ENCODE data around the gene KIRREL3. TPM values are rescaled to one million over a fixed set of nuclear protein-coding genes. Genes with fewer than 3 reads are reported as not detected.

KIRREL3 gene
- total RNA-seq, 1 donor = 0.45 TPM

DNA sequence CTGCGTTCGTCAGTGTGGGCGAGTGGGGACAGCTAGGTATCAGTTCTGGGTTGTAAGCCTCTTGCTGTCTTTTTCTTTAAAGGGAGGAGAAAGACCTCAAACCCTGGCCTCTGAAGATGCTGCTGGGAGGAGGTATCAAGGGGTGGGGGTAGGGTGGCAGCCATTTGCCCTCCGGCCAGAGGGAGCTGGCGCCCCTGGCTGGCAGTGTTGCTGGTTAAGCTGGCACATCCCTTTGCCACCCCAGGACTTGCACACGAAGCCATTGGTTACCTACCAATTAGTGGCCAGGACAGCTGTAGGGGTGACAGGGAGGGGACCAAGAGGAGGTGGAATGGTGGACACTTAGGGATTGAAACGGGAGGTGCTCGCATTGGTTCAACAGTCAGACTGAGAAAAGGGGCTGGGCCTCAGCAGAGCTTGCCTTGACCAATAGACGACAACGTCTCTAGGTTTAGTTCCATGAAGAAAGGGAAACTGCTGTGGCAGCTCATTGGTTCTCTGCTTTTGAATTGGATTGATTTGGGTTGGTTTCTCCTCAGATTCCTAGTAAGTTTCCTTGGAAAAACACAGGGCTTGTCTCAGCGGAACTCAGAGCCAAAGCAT lies 567.2 kb downstream of the KIRREL3 start:
- no peak for TF ChIP-seq CTCF (IDR thresholded peaks at IDR 0.05; ENCODE audit: insufficient read depth, low read length)
- no peak overlapping the region for H3K4me3 ChIP-seq (ENCODE audit: low read depth, low read length)
- DNase-seq (ENCODE audit: low read depth) = no peak

DNA sequence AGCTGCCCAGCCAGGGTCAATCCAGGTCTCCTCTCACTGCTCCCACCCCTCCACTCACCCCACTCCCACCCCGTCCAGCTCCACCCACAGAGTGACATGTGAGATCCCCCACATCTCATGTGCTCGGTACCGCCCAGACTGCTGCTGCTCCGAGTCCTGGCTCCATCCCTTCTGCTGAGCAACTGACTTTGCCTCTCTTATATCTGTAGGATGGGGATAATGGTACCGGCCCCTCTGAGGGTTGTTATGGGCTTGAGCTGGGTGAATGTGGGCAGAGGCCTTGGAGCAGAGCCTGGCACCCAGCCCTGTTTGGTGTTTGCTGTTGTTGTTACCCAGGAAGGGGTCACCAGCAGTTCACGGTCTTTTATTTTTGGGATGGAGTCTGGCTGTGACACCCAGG lies 568.0 kb downstream of the KIRREL3 start:
- H3K4me3 ChIP-seq (ENCODE audit: low read depth, low read length) = no peak overlapping the region

GRCh38 chr11:126432065-126432461 lies 568.5 kb downstream of the KIRREL3 start:
- no peak overlapping the region for H3K4me3 ChIP-seq (ENCODE audit: low read depth, low read length)
- no peak for TF ChIP-seq CTCF (IDR thresholded peaks at IDR 0.05; ENCODE audit: insufficient read depth, low read length)
- no peak for DNase-seq (ENCODE audit: low read depth)

More for the DNA sequence above, 568.0 kb downstream of the KIRREL3 start:
- no peak for TF ChIP-seq CTCF (IDR thresholded peaks at IDR 0.05; ENCODE audit: insufficient read depth, low read length)
- DNase-seq (ENCODE audit: low read depth) = no peak

- DNase-seq (ENCODE audit: low read depth) = peak; percentile 86
These were observed 569.0 kb downstream of the KIRREL3 start for GRCh38 chr11:126431401-126432064.

DNA sequence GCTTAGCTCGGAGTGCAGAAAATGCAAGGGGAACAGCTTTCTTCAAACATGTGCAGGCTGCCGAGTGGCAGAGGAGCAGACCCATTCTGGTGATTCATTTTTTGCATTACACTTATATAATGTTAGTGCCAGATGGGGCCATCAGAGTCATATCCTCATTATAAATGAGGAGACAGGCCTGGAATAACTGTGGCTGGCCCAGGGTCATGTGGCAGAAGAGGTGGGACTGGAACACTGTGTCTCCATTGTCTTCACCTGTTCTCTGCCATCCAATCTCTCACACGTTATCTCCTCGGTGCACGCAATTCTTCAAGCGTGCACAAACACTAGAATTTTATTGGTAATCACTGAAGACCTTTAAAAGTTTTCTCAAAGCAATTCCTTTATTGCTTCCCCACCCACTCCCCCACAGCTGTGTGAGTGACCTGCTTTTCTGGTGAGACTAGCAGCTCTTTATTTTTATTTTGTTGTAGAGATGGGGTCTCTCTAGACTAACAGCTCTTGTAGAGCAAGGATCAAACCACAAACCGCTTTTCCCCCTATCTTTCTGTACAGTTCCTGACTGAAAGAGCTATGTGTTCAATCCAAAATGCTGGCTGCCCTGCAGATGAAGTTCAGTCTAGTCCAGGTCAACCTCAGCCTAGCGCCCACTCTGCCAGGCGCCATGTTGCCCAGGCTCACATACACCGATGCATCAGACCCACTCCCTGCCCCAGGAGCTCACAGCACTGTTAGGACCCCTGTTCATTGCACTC lies 569.8 kb downstream of the KIRREL3 start:
- TF ChIP-seq CTCF (IDR thresholded peaks at IDR 0.05; ENCODE audit: insufficient read depth, low read length) = no peak
- no peak for DNase-seq (ENCODE audit: low read depth)
- no peak overlapping the region for H3K4me3 ChIP-seq (ENCODE audit: low read depth, low read length)

More at GRCh38 chr11:126431401-126432064, 569.0 kb downstream of the KIRREL3 start:
- TF ChIP-seq CTCF (IDR thresholded peaks at IDR 0.05; ENCODE audit: insufficient read depth, low read length) = no peak
- no peak overlapping the region for H3K4me3 ChIP-seq (ENCODE audit: low read depth, low read length)

GRCh38 chr11:126426820-126427749 lies 573.5 kb downstream of the KIRREL3 start:
- no peak overlapping the region for H3K4me3 ChIP-seq (ENCODE audit: low read depth, low read length)
- no peak for DNase-seq (ENCODE audit: low read depth)
- TF ChIP-seq CTCF (IDR thresholded peaks at IDR 0.05; ENCODE audit: insufficient read depth, low read length) = no peak
